Muscle layer of duodenum (tissue), 2 donors: ENCODE data around the gene HES7.

Source experiments
- H3K27ac ChIP-seq: one replicate; pipeline ENCODE4 v1.7.0; 2013; ENCODE audit warnings: mild to moderate bottlenecking, low read length
- H3K27me3 ChIP-seq: one replicate; pipeline ENCODE4 v1.7.0; 2013; ENCODE audit warnings: low read depth, mild to moderate bottlenecking, control low read depth, low read length
- H3K36me3 ChIP-seq, 2 donors: one replicate each; pipeline ENCODE4 v1.7.0; 2013; ENCODE audit warnings: low read length in 2 of 2, control low read depth in 1 of 2, mild to moderate bottlenecking in 1 of 2; ENCODE audit not compliant: insufficient read depth in 2 of 2, control insufficient read depth in 1 of 2
- H3K4me1 ChIP-seq, 2 donors: one replicate each; pipeline ENCODE4 v1.7.0; 2013; ENCODE audit warnings: low read length in 2 of 2, mild to moderate bottlenecking in 2 of 2, control low read depth in 1 of 2, moderate library complexity in 1 of 2; ENCODE audit not compliant: insufficient read depth in 2 of 2, control insufficient read depth in 1 of 2
- H3K4me3 ChIP-seq, 2 donors: one replicate each; pipeline ENCODE4 v1.7.0; 2013; ENCODE audit warnings: low read length in 2 of 2, low read depth in 1 of 2, mild to moderate bottlenecking in 1 of 2
- H3K9me3 ChIP-seq, 2 donors: one replicate each; pipeline ENCODE4 v1.7.0; 2013; ENCODE audit warnings: low read length in 2 of 2, control low read depth in 1 of 2, mild to moderate bottlenecking in 1 of 2; ENCODE audit not compliant: control insufficient read depth in 1 of 2
- donor health status: healthy.

HES7 gene

GRCh38 chr17:8141045-8141444, 17.1 kb upstream of the HES7 start:
- Histone ChIP-seq H3K9me3 (no peaks in the 10 kb centered on the region), H3K27ac (no peak overlapping the region), H3K36me3 (peaks cover 56 to 64% of the 10 kb centered on the region in 2 donors), H3K27me3 (no peaks in the 10 kb centered on the region), H3K4me3 (no peak overlapping the region), H3K4me1 (peaks cover 0 to 22% of the 10 kb centered on the region in 2 donors)

GRCh38 chr17:8140065-8141029, 16.4 kb upstream of the HES7 start:
- peaks cover 50 to 57% of the 10 kb centered on the region in 2 donors for H3K36me3 ChIP-seq
- H3K27me3 ChIP-seq, result no peaks in the 10 kb centered on the region
- no peak overlapping the region for H3K27ac ChIP-seq
- H3K4me3 ChIP-seq, result no peak overlapping the region
- H3K4me1 ChIP-seq, result peaks cover 0 to 22% of the 10 kb centered on the region in 2 donors
- no peaks in the 10 kb centered on the region for H3K9me3 ChIP-seq

GRCh38 chr17:8138672-8139371, 14.9 kb upstream of the HES7 start:
- Histone ChIP-seq H3K9me3 (no peaks in the 10 kb centered on the region), H3K4me1 (peaks cover 0 to 22% of the 10 kb centered on the region in 2 donors), H3K4me3 (peak overlapping the region; percentile 30 to 43), H3K27ac (peak overlapping the region; percentile 80), H3K36me3 (peaks cover 37 to 42% of the 10 kb centered on the region in 2 donors), H3K27me3 (no peaks in the 10 kb centered on the region)

DNA sequence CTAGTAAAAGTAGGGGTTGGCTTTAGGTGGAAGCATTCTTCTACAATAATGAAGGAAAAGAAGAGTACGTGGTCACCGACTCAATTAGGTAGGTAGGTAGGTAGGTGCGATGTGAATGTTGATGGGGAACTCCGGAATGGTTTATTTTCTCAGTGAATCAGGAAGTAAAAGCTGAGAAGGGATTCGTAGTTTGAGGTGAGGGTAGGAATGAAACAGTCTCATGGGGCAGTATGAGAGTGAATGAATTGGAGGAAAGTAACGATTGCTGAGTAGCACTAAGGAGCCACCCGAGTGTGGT, 14.4 kb upstream of the HES7 start:
- H3K36me3 ChIP-seq, result peaks cover 35 to 37% of the 10 kb centered on the region in 2 donors
- no peaks in the 10 kb centered on the region for H3K9me3 ChIP-seq
- peak overlapping the region; percentile 80 for H3K27ac ChIP-seq
- peak overlapping the region; percentile 30 to 43 for H3K4me3 ChIP-seq
- H3K27me3 ChIP-seq, result no peaks in the 10 kb centered on the region
- H3K4me1 ChIP-seq, result peaks cover 0 to 22% of the 10 kb centered on the region in 2 donors

DNA sequence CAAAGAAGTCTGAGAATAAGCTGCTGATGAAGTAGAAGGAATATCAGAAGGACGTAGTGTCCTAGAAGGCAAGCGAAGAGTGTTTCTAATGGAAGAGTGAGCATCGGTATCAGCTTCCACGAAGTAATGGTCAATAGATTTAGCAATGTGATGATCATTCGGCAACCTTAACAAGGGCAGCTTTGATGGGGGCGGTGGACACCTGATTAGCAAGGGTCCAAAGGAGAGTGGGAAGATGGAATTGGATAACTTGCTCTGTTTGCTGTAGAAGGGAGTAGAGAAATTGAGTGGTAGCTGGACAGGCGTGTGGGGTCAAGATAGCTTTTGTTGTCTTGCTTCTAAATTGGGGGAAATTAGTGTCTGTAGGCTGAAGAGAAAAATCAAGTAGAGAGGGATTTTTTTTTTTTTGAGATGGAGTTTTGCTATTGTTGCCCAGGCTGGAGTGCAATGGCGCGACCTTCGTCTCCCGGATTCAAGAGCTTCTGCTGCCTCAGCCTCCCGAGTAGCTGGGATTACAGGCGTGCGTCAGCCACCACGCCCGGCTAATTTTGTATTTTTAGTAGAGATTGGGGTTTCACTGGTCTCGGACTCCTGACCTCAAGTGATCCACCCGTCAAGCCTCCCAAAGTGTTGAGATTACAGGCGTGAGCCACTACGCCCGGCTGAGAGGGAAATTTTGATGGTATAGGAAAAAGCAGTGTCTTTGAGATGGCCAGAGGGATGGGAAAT, 13.9 kb upstream of the HES7 start:
- H3K27ac ChIP-seq, result peak overlapping the region; percentile 80
- no peaks in the 10 kb centered on the region for H3K27me3 ChIP-seq
- peaks cover 32 to 35% of the 10 kb centered on the region in 2 donors for H3K36me3 ChIP-seq
- H3K4me3 ChIP-seq, result peak overlapping the region; percentile 30 to 43
- H3K4me1 ChIP-seq, result peaks cover 0 to 22% of the 10 kb centered on the region in 2 donors
- H3K9me3 ChIP-seq, result no peaks in the 10 kb centered on the region

GRCh38 chr17:8133941-8134340, 10.0 kb upstream of the HES7 start:
- Histone ChIP-seq H3K27ac (no peak overlapping the region), H3K27me3 (no peaks in the 10 kb centered on the region), H3K36me3 (no peaks in the 10 kb centered on the region), H3K9me3 (no peaks in the 10 kb centered on the region), H3K4me1 (peaks cover 0 to 7% of the 10 kb centered on the region in 2 donors), H3K4me3 (no peak overlapping the region)

GRCh38 chr17:8133399-8133798, 9.5 kb upstream of the HES7 start:
- H3K4me3 ChIP-seq, result no peak overlapping the region
- peaks cover 0 to 7% of the 10 kb centered on the region in 2 donors for H3K4me1 ChIP-seq
- H3K36me3 ChIP-seq, result no peaks in the 10 kb centered on the region
- no peak overlapping the region for H3K27ac ChIP-seq
- no peaks in the 10 kb centered on the region for H3K9me3 ChIP-seq
- H3K27me3 ChIP-seq, result no peaks in the 10 kb centered on the region

DNA sequence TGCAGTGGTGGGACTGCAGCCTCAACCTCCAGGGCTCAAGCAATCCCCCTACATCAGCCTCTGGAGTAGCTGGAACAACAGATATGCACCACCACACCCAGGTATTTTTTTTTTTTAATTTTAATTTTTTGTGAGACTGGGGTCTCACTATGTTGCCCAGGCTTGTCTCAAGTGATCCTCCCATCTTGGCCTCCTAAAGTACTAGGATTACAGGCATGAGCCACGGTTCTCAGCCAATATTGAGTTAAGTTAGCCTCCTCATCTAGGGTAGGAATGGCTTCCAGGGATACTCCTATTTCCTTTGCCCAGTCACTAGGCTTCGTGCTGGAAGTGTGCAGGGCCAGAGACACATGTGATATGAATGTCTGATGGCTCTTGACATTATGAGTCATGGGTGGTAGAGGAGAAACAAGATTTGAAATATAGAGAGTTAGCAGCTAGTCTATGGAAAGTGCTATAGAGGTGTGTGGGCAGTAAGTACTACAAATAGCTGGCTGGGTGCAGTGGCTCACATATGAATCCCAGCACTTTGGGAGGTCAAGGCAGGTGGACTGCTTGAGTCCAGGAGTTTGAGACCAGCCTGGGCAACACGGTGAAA, 8.0 kb upstream of the HES7 start:
- peaks cover 0 to 4% of the 10 kb centered on the region in 2 donors for H3K4me1 ChIP-seq
- H3K36me3 ChIP-seq, result no peaks in the 10 kb centered on the region
- no peak overlapping the region for H3K27ac ChIP-seq
- no peak overlapping the region for H3K4me3 ChIP-seq
- H3K27me3 ChIP-seq, result peaks cover 3% of the 10 kb centered on the region
- no peaks in the 10 kb centered on the region for H3K9me3 ChIP-seq

- H3K36me3 ChIP-seq, result no peaks in the 10 kb centered on the region
- H3K4me3 ChIP-seq, result no peak overlapping the region
- no peak overlapping the region for H3K27ac ChIP-seq
- H3K4me1 ChIP-seq, result peaks cover 13 to 36% of the 10 kb centered on the region in 2 donors
- H3K27me3 ChIP-seq, result peaks cover 22% of the 10 kb centered on the region
- H3K9me3 ChIP-seq, result no peaks in the 10 kb centered on the region
Measured at GRCh38 chr17:8128125-8128784, 4.3 kb upstream of the HES7 start.

GRCh38 chr17:8126491-8127066, 2.7 kb upstream of the HES7 start:
- H3K36me3 ChIP-seq, result no peaks in the 10 kb centered on the region
- peaks cover 13 to 52% of the 10 kb centered on the region in 2 donors for H3K4me1 ChIP-seq
- no peaks in the 10 kb centered on the region for H3K9me3 ChIP-seq
- H3K4me3 ChIP-seq, result peak overlapping the region; percentile 72 to 81
- peaks cover 31% of the 10 kb centered on the region for H3K27me3 ChIP-seq
- H3K27ac ChIP-seq, result no peak overlapping the region
